GM12872 (cell line): Measurements from ENCODE around the gene RGS2.

Experiments used
- CTCF ChIP-seq: IDR thresholded peaks from 3 replicates; pipeline ENCODE4 v1.5.1; 2011; ENCODE audit warnings: low read depth, mild to moderate bottlenecking, low read length, moderate library complexity; ENCODE audit not compliant: insufficient read depth

RGS2 gene

GRCh38 chr1:192784397-192784796 is 24.4 kb upstream of the RGS2 start:
- TF ChIP-seq CTCF: no peak

DNA sequence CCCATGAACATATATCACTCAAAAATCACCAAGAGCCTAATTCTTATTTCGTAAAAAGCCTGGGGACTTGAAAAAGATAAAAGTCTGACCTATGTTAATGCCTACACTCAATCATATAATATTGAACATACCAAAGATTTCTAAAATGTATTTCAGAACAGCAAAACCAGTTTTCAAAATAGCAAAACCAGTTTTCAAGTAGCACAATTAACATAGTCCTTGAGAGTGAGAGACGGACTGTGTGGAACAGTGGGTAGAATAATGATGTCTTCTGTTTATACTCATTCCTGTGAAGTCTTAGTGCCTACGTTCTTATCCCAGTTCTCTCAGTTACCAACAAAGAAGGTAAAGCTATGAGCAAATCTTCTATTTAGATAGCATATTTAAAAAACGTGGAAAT is 22.3 kb upstream of the RGS2 start:
- TF ChIP-seq CTCF: no peak

DNA sequence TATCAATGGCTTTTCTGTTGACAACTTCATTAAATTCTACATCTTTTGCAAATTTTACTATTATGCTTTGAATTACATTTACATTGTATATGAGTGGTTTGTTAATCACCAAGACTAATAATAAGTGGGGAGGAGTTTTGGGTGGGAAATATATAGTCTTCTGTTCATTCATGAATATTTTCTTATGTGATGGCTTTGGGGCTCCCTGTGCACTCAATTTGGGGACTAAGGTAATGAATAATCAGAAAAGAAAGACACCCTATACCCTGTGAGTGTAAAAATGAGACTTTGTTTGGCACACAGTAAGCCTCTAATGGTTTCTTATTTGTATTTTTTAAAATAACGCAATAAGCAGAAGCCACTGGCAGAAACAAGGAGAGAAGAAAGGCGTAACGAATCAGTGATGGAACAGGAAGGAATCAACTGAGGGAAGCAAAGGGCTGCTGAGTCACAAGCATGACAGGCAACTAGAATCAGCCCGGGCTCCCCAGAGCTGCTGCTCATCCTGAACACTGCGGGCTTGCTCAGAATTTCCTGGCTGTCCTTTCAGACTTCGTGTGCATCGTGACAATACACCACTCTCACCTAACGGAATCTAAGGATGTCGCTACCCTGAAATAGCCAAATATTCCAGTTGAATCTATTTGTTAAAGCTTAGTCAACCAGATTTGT is 20.8 kb upstream of the RGS2 start:
- no peak for TF ChIP-seq CTCF

DNA sequence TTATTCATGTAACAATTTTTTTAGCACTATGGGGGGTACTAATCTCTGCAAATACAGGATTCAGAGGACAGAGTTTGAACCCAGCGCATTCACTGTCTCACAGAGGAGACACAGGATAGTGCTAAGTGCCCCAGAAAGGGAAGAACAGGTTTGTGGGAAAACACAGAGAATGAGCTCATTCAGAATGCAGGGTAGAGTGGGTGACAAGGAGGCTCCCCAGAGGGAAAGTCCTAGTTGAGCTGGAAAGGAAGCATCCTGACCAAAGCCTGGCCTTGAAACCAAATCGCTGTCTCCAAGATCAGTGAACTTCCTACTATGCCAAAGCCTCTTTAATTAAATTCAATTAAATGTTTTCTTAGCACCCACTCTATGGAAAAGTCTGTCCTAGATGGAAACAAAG is 19.0 kb upstream of the RGS2 start:
- TF ChIP-seq CTCF: no peak

DNA sequence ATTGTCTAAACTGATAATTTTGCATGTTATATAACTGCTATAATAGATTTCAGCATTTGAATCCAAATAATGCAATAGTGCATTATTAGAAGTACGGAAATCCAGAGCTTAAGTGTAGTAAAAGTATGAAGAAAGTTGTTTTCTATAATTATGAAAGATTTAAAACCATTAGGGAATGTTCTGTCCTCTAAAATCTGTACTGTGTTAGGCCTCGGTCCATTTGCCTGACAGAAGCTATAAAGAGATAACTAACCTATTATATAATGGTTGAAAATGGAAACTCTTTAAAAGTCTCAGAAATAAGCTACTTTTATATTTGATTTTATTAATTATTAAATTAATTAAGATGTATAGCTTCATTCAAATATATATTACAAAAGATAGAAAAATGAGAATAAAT is 16.2 kb upstream of the RGS2 start:
- TF ChIP-seq CTCF: no peak

- no peak for TF ChIP-seq CTCF
Measured at GRCh38 chr1:192793983-192794767, 14.7 kb upstream of the RGS2 start.

GRCh38 chr1:192794768-192795035 is 14.1 kb upstream of the RGS2 start:
- TF ChIP-seq CTCF: no peak
